Upper lobe of left lung (tissue), 6 donors: Measurements from ENCODE around the gene YAF2. TPM values are rescaled to one million over a fixed set of nuclear protein-coding genes. Genes with fewer than 3 reads are reported as not detected.

ENCODE experiments used
- ATAC-seq, 2 donors: fragments of 200-7000 bp; cut with Tn5 transposase; one replicate each; pipeline ENCODE4 v1.9.1; 2022; ENCODE audit warnings: mild to moderate bottlenecking in 2 of 2, moderate library complexity in 2 of 2; ENCODE audit not compliant: low FRiP score in 2 of 2
- DNase-seq, 2 donors: peaks; one replicate each; pipeline ENCODE4 v3.0.0-alpha.2; 2019 to 2020
- H3K27ac ChIP-seq, 4 donors: fragments of 200-600 bp; sonication (generic); one replicate each; pipeline ENCODE4 v1.5.1; 2016 to 2019
- H3K27me3 ChIP-seq, 4 donors: fragments of 200-600 bp; sonication (generic); one replicate each; pipeline ENCODE4 v1.5.1; 2017 to 2019
- H3K36me3 ChIP-seq, 4 donors: fragments of 200-600 bp; sonication (generic); one replicate each; pipeline ENCODE4 v1.5.1; 2016 to 2019
- H3K4me1 ChIP-seq, 4 donors: fragments of 200-600 bp; sonication (generic); one replicate each; pipeline ENCODE4 v1.5.1; 2018 to 2019
- H3K4me3 ChIP-seq, 4 donors: fragments of 200-600 bp; sonication (generic); one replicate each; pipeline ENCODE4 v1.5.1; 2017 to 2019; ENCODE audit warnings: mild to moderate bottlenecking in 2 of 4, moderate library complexity in 1 of 4
- H3K9me3 ChIP-seq, 4 donors: fragments of 200-600 bp; sonication (generic); one replicate each; pipeline ENCODE4 v1.5.1; 2018 to 2019
- EP300 ChIP-seq, 4 donors: sonication (generic); formaldehyde crosslinking; IDR thresholded peaks; one replicate each; pipeline ENCODE4 v1.5.1; 2017; ENCODE audit warnings: antibody characterized with exemption in 4 of 4, control low read depth in 2 of 4
- POLR2A ChIP-seq, 4 donors: fragments of 450-650 bp; IDR thresholded peaks; one replicate each; pipeline ENCODE4 v1.5.1; 2016 to 2017; ENCODE audit warnings: antibody characterized with exemption in 4 of 4, mild to moderate bottlenecking in 2 of 4
- POLR2AphosphoS5 ChIP-seq, 2 donors: sonication (generic); formaldehyde crosslinking; IDR thresholded peaks; one replicate each; pipeline ENCODE4 v1.5.1; 2017; ENCODE audit warnings: antibody characterized with exemption in 2 of 2
- WGBS, 2 donors: methylation state at CpG; one replicate each; pipeline ENCODE4 v1.1.5; 2017 to 2018; 5-methylcytosine and 5-hydroxymethylcytosine counted together
- total RNA-seq, 6 donors: library from RNA; depleted of rRNA in 4 of 6; stranded (reverse); fragments of >200 nt in 4 of 6; gene quantifications; one replicate each; pipeline versions ENCODE4 v1.1.0 to v1.2.1, GENCODE V29; 2016 to 2021
- TF ChIP-seq, protein P1 (sequence below), 6 experiments: fragments of 450-650 bp in 4 of 6; fragments of 200-600 bp in 2 of 6; sonication (generic) in 2 of 6; IDR thresholded peaks; one replicate each; pipeline ENCODE4 v1.5.1; 2016 to 2019; ENCODE audit warnings: antibody characterized with exemption in 6 of 6
- donor health status: DM: no; HTN: no; CAD: no; lungs with moderate emphysema.
- donor health status: DM: no; HTN: yes; CAD: no; lungs with severe emphysema.

The YAF2 gene
- total RNA-seq, 6 donors from 2014 or later, result 11.7 to 44.0 (median 29.8) TPM

DNA sequence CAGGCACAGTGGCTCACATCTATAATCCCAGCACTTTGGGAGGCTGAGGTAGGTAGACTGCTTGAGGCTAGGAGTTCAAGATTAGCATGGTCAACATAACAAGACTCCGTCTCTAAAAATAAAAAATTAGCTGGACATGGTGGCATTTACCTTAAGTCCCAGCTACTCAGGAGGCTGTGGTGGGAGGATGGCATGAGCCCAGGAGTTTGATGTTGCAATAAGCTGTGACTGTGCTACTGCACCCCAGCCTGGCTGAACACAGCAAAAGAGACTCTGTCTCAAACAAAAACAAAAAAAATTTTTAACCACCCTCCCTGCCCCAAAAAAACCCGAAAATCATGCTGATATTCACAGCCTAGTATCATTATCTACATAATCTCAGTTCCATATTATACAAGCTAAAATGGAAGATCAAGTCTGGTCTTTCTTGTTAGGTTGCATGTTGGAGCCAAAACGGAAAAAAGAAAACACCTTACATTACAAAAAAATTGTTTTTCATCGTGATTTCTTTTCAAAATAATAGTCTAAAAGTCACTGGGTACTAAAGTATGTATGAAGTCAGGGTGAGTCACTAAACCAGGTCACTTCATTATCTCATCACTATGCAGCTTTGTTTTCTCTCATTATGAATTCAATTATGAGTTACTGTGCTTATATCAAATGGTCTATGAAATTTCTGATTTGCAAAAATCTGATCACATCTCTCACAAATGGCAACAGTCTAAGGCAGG, 107.2 kb downstream of the YAF2 start:
- Histone ChIP-seq H3K36me3 (no peaks in the 10 kb centered on the region), H3K4me1 (peaks cover 0 to 14% (median 0%) of the 10 kb centered on the region in 4 donors), H3K27ac (no peak overlapping the region), H3K27me3 (no peaks in the 10 kb centered on the region), H3K9me3 (no peaks in the 10 kb centered on the region), H3K4me3 (no peak overlapping the region)
- peak; percentile 68 to 85 for ATAC-seq
- DNase-seq, result peak in 1 of 2 donors; percentile 64
- WGBS, 2 donors, result 49 to 54% methylated on average over 4 of the region's 4 CpGs
- no peak for TF ChIP-seq EP300 (IDR thresholded peaks at IDR 0.05)
- TF ChIP-seq, protein P1, sequence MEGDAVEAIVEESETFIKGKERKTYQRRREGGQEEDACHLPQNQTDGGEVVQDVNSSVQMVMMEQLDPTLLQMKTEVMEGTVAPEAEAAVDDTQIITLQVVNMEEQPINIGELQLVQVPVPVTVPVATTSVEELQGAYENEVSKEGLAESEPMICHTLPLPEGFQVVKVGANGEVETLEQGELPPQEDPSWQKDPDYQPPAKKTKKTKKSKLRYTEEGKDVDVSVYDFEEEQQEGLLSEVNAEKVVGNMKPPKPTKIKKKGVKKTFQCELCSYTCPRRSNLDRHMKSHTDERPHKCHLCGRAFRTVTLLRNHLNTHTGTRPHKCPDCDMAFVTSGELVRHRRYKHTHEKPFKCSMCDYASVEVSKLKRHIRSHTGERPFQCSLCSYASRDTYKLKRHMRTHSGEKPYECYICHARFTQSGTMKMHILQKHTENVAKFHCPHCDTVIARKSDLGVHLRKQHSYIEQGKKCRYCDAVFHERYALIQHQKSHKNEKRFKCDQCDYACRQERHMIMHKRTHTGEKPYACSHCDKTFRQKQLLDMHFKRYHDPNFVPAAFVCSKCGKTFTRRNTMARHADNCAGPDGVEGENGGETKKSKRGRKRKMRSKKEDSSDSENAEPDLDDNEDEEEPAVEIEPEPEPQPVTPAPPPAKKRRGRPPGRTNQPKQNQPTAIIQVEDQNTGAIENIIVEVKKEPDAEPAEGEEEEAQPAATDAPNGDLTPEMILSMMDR (IDR thresholded peaks at IDR 0.05), result no peak
- TF ChIP-seq POLR2A (IDR thresholded peaks at IDR 0.05), result no peak
- no peak for TF ChIP-seq POLR2AphosphoS5 (IDR thresholded peaks at IDR 0.05)

DNA sequence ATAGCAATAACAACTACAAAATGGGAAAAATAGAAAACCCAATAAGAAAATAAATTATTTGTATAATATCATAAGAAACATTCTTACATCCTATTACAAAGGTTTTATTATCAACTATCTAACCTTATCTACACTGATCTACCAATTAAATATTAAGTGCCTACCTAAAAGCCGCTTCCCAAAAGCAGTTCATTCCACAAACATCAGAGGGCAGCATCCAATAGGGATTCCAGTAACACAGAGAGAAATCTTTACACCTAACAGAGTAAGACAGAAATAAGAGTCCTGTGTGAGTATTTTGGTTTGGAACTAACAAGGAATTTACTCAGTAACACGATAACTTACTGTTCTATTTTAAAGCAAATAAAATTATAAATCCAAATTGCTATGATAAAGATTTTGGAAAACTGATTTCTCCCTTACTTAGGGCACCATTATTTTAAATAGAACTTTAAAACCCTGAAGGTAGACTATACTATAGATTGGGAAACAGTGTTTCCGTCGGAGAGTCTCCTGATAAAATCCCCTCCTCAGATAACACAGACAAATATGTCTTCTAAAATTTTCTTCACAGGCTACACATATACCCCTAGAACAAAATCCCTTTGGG, 108.3 kb downstream of the YAF2 start:
- no peak overlapping the region for H3K4me3 ChIP-seq
- TF ChIP-seq, protein P1 (IDR thresholded peaks at IDR 0.05), result peak; percentile 52 to 81 (median 75)
- TF ChIP-seq POLR2A (IDR thresholded peaks at IDR 0.05) (no peak), POLR2AphosphoS5 (IDR thresholded peaks at IDR 0.05) (no peak), EP300 (IDR thresholded peaks at IDR 0.05) (no peak)
- H3K27ac ChIP-seq, result no peak overlapping the region
- peaks cover 0 to 22% (median 0%) of the 10 kb centered on the region in 4 donors for H3K4me1 ChIP-seq
- 33 to 36% methylated on average over 4 of the region's 4 CpGs for WGBS, 2 donors
- no peaks in the 10 kb centered on the region for H3K9me3 ChIP-seq
- DNase-seq, result no peak
- H3K36me3 ChIP-seq, result no peaks in the 10 kb centered on the region
- no peaks in the 10 kb centered on the region for H3K27me3 ChIP-seq
- ATAC-seq, result peak; percentile 72 to 89

DNA sequence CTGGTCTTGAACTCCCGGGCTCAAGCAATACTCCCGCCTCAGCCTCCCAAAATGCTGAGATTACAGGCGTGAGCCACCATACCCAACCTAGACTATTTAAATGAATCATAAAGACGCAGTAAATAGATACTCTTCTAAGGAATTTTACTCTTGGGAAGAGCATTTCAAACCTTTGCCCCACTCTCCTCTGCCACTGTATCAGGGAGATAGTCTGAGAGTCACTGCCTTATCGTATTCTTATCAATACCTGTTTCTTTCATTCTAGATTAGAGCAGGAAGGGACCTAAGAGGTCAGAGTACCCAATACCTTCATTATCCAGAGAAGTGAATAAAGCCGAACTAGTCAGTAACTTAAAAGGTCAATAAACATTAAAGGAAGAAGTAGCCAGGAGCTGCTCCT, 109.2 kb downstream of the YAF2 start:
- WGBS, 2 donors, result 96 to 97% methylated on average over 6 of the region's 6 CpGs
- DNase-seq, result no peak
- H3K4me3 ChIP-seq, result no peak overlapping the region
- H3K4me1 ChIP-seq, result peaks cover 0 to 24% (median 0%) of the 10 kb centered on the region in 4 donors
- TF ChIP-seq, protein P1 (IDR thresholded peaks at IDR 0.05), result no peak
- TF ChIP-seq POLR2AphosphoS5 (IDR thresholded peaks at IDR 0.05) (no peak), POLR2A (IDR thresholded peaks at IDR 0.05) (no peak), EP300 (IDR thresholded peaks at IDR 0.05) (no peak)
- H3K27me3 ChIP-seq, result no peaks in the 10 kb centered on the region
- ATAC-seq, result no peak
- no peak overlapping the region for H3K27ac ChIP-seq
- H3K36me3 ChIP-seq, result no peaks in the 10 kb centered on the region
- H3K9me3 ChIP-seq, result no peaks in the 10 kb centered on the region

DNA sequence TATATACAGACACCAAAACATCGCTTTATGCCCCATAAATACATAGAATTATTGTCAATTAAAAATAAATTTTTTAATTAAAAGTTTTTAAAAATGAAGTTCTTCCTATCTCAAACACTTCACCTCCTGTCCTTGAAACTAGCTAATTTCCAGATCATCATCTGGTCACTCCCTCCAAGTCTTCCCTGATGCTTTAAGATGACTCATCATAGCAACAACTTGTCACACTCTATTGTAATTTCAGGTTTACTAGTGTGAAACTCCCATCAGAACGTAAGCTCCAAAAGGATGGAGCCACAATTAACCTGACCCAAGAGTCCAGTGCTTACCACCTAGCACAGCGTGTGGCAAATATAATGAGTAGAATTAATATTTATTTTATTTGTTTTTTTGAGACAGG, 109.7 kb downstream of the YAF2 start:
- TF ChIP-seq, protein P1 (IDR thresholded peaks at IDR 0.05), result no peak
- no peak for TF ChIP-seq POLR2A (IDR thresholded peaks at IDR 0.05)
- no peak for TF ChIP-seq POLR2AphosphoS5 (IDR thresholded peaks at IDR 0.05)
- TF ChIP-seq EP300 (IDR thresholded peaks at IDR 0.05), result no peak
- Histone ChIP-seq H3K27ac (no peak overlapping the region), H3K4me3 (no peak overlapping the region), H3K9me3 (no peaks in the 10 kb centered on the region), H3K36me3 (no peaks in the 10 kb centered on the region), H3K27me3 (no peaks in the 10 kb centered on the region), H3K4me1 (peaks cover 0 to 24% (median 0%) of the 10 kb centered on the region in 4 donors)
- DNase-seq, result no peak
- 84 to 92% methylated on average over 3 of the region's 3 CpGs for WGBS, 2 donors
- ATAC-seq, result no peak
